Measurements from ENCODE around the gene GRIN3A. TPM values are rescaled to one million over a fixed set of nuclear protein-coding genes. Genes with fewer than 3 reads are reported as not detected.

Gene GRIN3A
- total RNA-seq, 1 donor from 2014 or later: 0.92 TPM

GRCh38 chr9:101707721-101708120 is 30.7 kb downstream of the GRIN3A start:
- no peak for DNase-seq (ENCODE audit: missing footprints)
- peak; percentile 51 for ATAC-seq
- intact Hi-C loops (cut with DNase I): no loop called here

DNA sequence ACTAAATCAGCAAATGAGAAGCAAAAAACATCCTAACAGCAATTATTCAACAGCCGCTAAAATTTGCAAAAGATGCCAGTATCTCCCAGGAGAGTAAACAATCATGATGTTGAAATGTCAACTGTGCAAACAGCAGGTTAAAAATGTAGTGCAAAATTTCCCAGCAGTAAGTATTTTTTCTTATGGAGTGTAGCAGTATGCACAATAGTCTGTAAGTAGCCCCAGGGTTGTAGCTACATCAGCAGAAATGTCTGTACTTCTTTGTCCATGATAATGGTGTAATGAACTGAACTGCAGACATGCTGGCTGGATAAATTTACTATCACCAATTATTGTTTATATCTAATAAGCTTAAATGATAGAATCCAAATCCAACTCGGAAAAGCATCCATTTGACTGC is 31.4 kb downstream of the GRIN3A start:
- DNase-seq (ENCODE audit: missing footprints): no peak
- intact Hi-C loops (cut with DNase I): no loop called here
- no peak for ATAC-seq

GRCh38 chr9:101706261-101706798 is 32.1 kb downstream of the GRIN3A start:
- ATAC-seq (no peak), DNase-seq (ENCODE audit: missing footprints) (no peak)
- intact Hi-C loops (cut with DNase I): no loop called here

GRCh38 chr9:101705135-101705661 is 33.2 kb downstream of the GRIN3A start:
- DNase-seq (ENCODE audit: missing footprints): no peak
- peak; percentile 91 for ATAC-seq
- intact Hi-C loops (cut with DNase I): no loop called here

GRCh38 chr9:101702257-101702656 is 36.2 kb downstream of the GRIN3A start:
- DNase-seq (ENCODE audit: missing footprints) (no peak), ATAC-seq (no peak)
- intact Hi-C loops (cut with DNase I): no loop called here

DNA sequence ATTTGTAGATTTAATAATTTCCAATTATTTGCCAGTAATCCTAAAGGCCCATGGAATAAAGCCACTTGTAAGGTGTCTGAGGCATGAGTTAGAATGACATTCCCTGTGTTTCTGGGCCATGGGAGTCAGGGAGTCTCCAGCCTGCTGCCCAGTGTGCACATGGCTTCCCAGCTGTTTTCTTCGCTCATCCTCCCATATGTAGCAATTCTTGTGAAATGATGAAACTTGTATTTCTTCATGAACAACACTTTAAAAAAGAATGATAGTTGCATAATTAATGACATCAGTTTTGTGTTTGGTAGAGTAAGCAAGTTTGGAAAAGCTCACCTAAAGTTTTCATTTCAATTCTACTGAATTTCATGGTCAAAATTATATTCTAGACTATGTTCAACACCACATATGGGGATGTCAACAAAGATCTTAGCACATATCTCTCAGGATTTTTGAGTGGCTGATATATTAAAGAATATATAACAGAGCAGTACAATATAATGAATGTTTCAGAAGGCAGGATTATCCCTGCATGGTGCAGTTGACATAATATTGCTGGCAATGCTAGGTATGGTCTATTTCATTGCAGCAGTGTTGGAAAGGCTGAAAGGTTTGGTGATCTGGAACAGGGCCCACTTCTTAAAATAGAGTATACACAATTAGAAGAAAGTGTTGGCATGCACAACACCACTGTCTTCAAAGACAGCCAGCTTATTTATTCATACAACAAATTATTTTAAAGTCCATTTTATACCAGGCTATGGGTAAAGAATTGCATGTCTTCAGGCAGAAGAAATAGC is 44.7 kb downstream of the GRIN3A start:
- intact Hi-C loops (cut with DNase I): no loop called here
- DNase-seq (ENCODE audit: missing footprints) (no peak), ATAC-seq (peak; percentile 79)

- DNase-seq (ENCODE audit: missing footprints) (no peak), ATAC-seq (no peak)
- intact Hi-C loops (cut with DNase I): no loop called here
Observed at GRCh38 chr9:101691657-101692056, 46.8 kb downstream of the GRIN3A start.

DNA sequence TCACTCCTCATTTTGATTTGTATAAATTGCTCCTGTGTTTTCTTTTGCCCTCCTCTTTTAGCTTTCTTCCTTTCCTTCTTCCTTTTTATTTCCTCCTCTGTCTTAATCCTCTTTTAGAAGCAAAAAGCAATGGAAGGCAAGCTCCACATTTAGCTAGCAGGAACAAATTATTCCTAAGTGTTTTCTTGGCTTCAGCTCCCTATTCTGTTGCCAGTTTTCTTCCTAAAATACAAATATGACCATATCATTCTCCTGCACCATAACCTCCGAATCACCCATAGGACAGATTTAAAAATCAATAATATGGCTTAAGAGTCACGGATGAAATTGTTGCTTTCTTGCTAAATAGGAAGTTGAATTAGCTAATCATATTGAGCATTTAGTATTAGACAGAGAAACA is 49.4 kb downstream of the GRIN3A start:
- DNase-seq (ENCODE audit: missing footprints) (no peak), ATAC-seq (no peak)
- intact Hi-C loops (cut with DNase I): no loop called here

GRCh38 chr9:101684665-101685064 is 53.8 kb downstream of the GRIN3A start:
- no peak for ATAC-seq
- intact Hi-C loops (cut with DNase I): no loop called here
- no peak for DNase-seq (ENCODE audit: missing footprints)

- DNase-seq (ENCODE audit: missing footprints) (no peak), ATAC-seq (no peak)
- intact Hi-C loops (cut with DNase I): no loop called here
Observed at GRCh38 chr9:101683236-101683635, 55.2 kb downstream of the GRIN3A start.

GRCh38 chr9:101677861-101678260 is 60.6 kb downstream of the GRIN3A start:
- intact Hi-C loops (cut with DNase I): no loop called here
- ATAC-seq (no peak), DNase-seq (ENCODE audit: missing footprints) (no peak)

DNA sequence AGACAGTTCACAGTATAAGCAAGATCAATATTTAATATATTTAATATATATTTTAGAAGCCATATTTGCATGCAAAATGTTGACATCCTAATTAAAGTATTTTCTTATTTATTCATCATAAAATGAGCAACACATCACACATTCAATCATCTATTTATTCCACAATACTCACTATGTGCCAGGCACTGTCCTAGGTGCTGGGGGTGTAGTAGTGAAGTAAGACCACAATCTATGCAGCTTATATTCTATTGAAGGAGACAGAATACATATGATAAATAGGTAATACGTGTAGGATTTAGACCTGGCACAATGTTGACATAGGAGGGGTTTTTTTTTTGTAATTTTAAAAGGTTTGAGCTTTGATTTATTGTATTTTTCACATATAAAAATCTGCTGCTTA is 63.1 kb downstream of the GRIN3A start:
- DNase-seq (ENCODE audit: missing footprints) (no peak), ATAC-seq (no peak)
- intact Hi-C loops (cut with DNase I): no loop called here

- no peak for DNase-seq (ENCODE audit: missing footprints)
- intact Hi-C loops (cut with DNase I): no loop called here
- no peak for ATAC-seq
Observed at GRCh38 chr9:101674165-101674564, 64.3 kb downstream of the GRIN3A start.

DNA sequence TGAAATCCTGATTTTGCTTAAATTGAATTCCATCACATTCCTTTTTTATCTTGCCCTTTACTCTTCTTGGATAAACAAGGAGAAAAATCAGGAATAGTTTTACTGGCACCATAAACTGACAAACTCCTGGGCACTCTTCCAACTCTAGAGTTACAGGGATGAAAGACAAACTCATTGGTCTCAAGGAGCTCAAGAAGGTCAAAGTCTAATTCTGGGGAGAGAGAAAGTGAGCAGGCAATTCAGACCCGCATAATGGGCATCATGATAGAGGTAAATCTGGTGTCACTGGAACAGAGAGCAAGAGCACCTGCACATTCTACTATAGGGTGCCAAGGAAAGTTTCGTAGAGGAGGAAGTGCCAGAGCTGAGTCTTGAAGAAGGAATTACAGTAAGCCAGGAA is 64.8 kb downstream of the GRIN3A start:
- intact Hi-C loops (cut with DNase I): no loop called here
- no peak for ATAC-seq

GRCh38 chr9:101671567-101671966 is 66.9 kb downstream of the GRIN3A start:
- DNase-seq (ENCODE audit: missing footprints): no peak
- intact Hi-C loops (cut with DNase I): no loop called here
- no peak for ATAC-seq

More for the DNA sequence above, 64.8 kb downstream of the GRIN3A start:
- no peak for DNase-seq (ENCODE audit: missing footprints)

DNA sequence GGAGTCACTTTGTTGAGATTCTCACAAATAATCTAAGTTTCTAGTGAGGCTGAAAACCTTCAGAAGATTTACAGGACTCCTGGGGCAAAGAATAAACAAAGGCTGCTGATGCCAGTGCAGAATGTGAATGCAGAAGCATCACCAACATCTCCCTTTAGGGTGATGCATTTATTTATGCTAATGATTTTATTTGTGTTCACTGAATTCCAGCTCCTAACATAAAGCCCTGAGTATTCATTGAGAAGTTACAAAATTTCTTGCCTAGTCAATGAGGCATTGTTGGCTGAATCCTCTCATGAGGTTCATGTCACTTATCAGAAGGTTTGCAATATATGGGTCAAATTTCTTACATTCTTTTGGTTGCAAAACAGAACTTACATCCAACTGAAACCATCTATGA is 70.0 kb downstream of the GRIN3A start:
- DNase-seq (ENCODE audit: missing footprints): no peak

GRCh38 chr9:101664453-101664852 is 74.0 kb downstream of the GRIN3A start:
- DNase-seq (ENCODE audit: missing footprints): no peak
- intact Hi-C loops (cut with DNase I): no loop called here
- ATAC-seq: no peak

More for the DNA sequence above, 70.0 kb downstream of the GRIN3A start:
- no peak for ATAC-seq
- intact Hi-C loops (cut with DNase I): no loop called here

DNA sequence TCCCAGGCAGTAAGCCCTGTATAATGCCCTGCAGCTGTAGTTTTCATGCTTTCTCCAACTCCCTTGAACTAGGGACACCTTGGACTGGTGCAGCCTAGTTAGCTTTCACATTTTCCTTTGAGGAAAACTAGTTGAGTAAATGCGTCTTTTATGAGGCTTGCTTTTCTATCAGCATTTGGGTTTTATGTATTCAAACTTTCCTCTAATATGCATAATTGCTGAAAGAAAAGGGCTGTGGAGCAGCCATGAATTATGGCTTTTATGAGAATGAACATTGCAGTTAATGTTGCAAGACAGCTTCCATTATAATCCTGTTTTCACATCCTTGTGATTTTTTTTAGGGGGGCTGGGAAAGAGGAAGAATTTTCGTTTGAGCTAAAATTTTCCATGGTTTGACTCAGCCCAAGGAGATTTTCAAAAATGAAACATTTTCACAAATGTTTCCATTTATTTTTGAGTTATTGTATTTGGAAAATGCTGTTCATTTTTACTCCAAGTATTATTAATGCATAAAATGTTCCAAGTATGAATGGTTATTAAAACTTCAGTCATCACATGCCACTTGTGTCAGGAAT is 85.8 kb downstream of the GRIN3A start:
- no peak for DNase-seq (ENCODE audit: missing footprints)
- ATAC-seq: no peak
- intact Hi-C loops (cut with DNase I): no loop called here

DNA sequence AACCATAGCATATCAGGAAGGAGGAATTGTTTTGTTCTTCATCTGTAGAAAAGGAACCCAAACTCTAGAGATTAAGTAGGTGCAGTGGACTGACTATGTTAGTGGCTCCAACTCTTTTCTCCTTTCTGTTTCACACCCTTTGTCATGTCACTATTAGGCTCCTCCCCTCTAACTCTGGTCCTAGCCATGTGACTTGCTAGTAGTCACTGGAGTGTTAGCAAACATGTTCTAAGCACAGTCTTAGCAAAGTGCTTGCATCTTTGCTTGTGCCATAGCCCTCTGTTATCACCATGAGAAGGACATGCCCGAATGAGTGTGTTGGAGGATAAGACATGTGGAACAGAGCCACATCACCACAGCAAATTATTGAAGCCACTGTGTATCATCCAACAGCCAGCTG is 88.3 kb downstream of the GRIN3A start:
- intact Hi-C loops (cut with DNase I): no loop called here
- DNase-seq (ENCODE audit: missing footprints) (no peak), ATAC-seq (peak; percentile 39)

DNA sequence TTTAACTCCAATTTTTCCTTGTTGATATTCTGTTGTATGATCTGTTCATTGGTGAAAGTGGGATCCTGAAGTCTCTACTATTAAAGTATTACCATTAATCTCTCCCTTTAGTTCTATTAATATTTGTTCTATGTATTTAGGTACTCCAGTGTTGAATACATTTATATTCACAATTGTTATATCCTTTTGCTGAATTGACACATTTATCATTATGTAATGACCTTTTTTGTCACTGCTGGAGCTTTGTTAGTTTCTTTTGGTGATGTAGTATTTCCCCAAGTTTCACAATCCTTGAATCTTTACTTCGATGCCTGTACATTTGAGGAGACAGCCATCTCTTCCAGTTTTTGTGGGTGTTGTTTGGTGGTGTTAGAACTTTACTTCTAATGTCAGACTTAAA is 90.0 kb downstream of the GRIN3A start:
- ATAC-seq (no peak), DNase-seq (ENCODE audit: missing footprints) (no peak)
- intact Hi-C loops (cut with DNase I): no loop called here

All from Right ventricle myocardium inferior (tissue), 1 donor.